GM12801 (cell line): ENCODE measurements around the gene DPH7.

Experiments used
- TF ChIP-seq, protein P1 (sequence below): IDR thresholded peaks from one replicate; pipeline ENCODE4 v1.5.1; 2011; ENCODE audit warnings: control low read depth; ENCODE audit not compliant: insufficient read length; ENCODE audit errors: extremely low read depth

Gene DPH7

DNA sequence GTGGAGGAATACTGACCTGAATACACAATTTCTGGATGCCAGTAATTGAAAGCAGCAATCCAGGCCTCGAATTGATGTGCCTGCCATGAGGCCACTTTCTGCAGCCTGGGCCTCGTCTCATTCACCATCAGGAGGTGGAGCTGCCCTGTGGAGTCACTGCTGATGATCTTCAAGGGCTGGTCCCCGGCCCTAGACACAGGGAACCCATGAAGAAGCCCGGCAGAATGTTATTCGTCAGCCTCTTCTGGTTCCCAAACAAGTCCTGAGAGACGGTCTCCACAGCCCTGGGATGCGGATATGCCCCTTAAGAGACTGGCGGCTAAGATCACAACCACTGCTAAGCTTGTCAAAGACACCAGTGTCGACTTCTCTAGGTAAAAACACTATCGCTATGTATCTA lies 4.5 kb downstream of the DPH7 start:
- TF ChIP-seq, protein P1, sequence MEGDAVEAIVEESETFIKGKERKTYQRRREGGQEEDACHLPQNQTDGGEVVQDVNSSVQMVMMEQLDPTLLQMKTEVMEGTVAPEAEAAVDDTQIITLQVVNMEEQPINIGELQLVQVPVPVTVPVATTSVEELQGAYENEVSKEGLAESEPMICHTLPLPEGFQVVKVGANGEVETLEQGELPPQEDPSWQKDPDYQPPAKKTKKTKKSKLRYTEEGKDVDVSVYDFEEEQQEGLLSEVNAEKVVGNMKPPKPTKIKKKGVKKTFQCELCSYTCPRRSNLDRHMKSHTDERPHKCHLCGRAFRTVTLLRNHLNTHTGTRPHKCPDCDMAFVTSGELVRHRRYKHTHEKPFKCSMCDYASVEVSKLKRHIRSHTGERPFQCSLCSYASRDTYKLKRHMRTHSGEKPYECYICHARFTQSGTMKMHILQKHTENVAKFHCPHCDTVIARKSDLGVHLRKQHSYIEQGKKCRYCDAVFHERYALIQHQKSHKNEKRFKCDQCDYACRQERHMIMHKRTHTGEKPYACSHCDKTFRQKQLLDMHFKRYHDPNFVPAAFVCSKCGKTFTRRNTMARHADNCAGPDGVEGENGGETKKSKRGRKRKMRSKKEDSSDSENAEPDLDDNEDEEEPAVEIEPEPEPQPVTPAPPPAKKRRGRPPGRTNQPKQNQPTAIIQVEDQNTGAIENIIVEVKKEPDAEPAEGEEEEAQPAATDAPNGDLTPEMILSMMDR, result no peak

DNA sequence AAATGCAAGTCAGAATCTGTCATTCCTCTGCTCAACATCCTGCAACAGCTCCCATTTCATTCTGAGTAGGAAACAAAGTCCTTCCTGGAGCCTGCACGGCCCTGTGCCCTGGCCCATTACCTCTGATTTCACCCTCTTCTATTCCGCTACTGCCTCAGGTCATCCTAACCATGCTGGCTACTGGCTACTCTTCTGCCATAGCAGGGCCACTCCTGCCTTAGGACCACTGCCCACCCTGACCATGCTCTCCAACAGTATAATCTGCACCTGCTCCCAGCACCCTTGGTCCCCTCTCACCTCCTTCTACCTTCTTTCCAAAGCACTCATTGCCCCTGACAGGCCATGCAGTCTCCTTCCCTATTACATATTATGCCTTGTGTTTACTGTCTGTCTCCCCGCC lies 8.2 kb downstream of the DPH7 start:
- TF ChIP-seq, protein P1, result no peak

DNA sequence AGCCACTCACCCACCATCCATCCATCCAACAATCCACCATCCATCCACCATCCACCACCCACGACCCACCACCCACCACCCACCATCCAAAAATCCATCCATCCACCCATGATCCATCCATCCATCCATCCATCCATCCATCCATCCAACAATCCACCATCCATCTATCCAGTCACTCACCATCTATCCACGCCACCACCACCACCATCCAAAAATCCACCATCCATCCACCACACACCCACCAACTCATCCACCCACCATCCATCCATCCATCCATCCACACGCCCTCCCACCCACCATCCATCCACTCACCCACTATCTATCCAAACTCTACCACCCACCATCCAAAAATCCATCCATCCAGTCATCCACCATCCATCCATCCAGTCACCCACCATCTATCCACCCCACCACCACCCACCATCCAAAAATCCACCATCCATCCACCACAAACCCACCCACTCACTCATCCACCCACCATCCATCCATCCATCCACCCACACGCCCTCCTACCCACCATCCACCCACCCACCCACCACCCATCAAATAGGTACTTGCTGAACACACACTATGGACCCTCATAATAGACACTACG lies 9.0 kb downstream of the DPH7 start:
- TF ChIP-seq, protein P1, result no peak

DNA sequence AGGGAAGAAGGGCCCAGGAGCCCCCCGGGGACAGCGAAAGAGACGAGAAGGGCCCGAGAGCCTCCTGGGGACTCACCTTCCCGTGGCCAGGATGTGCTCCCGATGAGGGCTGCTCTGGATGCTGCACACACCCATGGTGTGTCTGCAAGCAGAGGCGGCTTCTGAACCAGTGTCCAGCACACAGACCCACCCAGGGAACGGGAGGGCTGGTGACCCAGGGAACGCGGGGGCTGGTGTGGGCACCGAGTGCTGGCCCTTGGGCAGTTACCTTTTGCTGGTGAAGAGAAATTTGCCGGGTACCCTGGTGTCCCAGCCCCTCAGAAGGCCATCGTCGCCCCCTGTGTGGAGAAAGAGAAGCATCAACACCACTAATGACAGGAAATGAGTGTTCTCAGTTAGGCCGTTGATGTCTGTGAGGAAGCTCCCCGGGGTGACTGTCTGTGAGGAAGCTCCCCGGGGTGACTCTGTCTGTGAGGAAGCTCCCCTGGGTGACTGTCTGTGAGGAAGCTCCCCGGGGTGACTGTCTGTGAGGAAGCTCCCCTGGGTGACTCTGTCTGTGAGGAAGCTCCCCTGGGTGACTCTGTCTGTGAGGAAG lies 13.8 kb downstream of the DPH7 start:
- TF ChIP-seq, protein P1, result no peak

DNA sequence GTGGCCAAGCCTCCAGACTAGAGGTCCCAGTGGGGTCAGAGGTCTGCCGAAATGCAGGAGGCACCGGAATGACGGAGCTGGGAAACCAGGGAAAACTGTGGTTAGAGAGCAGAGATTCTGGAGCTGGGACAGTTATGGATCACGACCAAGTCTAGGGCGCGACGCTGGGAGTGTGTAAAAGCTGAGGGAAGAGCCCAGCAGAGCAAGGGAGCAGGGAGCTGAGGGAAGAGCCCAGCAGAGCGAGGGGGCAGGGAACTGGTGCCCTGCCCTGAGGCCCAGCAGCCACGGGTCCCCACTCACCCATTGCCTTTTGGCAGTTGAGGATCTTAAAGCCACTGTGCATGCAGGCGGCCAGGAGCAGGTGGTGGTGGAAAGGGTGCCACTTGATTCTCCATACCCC lies 14.6 kb downstream of the DPH7 start:
- TF ChIP-seq, protein P1, result no peak

DNA sequence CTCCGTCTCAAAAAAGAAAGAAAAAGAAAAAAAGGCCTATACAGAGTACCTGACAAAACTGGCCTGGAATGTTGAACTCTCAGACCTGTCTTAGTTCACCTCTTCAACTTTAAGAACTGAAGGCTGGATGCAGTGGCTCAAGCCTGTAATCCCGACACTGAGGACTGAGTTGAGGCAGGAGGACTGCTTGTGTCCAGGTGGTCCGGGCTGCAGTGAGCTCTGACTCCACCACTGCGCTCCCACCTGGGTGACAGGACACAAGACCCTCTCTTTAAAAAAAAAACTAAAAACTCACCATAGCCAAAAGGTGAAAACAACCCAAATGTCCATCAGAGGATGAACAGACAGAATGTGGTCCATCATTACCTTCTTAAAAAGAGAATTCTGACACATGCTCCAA lies 20.6 kb downstream of the DPH7 start:
- TF ChIP-seq, protein P1, result no peak

DNA sequence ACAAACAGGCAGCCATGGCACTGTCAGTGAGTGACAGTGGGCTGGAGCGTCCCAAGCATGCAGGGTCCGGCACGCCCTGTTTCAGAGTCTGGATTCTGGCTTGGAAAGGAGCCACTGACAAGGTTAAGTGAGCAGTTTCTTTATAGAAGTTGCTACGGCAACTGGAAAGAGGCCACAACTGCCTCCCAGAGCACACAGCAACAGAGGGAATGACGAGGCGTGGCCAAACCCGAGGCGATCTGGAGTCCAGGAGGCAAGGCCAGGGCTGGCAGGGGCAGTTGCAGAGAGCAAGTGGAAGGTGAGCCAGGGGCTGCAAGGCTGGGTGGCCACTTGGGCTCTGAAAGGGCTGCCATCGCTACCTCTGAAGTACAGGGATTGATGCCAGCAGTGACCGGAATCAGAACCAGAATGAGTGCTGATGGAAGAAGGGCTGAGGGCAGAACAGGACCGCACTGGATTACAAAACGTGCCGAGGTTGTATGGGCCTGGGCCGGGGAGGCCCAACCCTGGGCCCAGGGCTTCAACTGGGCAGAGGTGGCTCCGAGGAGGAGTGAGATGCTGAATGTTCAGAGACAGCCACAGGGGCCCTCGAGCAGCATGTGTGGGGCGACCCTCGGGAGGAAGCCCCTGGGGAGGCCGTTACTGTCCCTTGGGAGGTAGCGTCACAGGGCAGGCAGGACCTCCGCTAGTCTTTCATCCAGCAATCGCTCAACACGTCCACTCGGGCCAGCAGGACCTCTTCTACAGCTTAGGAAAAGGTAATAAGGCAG lies 22.5 kb downstream of the DPH7 start:
- TF ChIP-seq, protein P1, result no peak
